Dedifferentiated amniotic fluid mesenchymal stem cell (primary cell): Measurements from ENCODE around the gene FNDC3A.

Source experiments
- DNase-seq: peaks from one replicate; pipeline ENCODE4 v3.0.0-alpha.2; 2016; ENCODE audit errors: extremely low spot score

The FNDC3A gene

GRCh38 chr13:49251326-49251725 is 275.6 kb downstream of the FNDC3A start:
- DNase-seq: no peak

DNA sequence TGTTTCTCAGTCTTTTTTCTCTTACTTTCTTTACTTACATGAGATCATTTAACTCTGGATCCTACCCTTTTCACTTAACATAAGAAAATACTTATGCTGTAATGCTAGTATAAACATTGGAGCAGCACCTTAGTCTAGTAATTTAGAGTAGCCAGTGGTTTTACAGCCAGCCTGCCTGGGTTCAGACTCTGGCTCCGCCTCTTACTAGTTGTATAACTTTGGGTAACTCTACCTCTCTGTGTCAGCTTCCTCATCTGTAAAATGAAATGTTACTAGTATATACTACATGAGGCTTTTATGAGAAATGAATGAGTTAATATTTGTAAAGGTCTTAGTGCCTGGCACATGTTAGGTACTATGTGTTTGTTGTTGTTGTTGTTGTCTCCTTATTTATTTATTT is 277.6 kb downstream of the FNDC3A start:
- DNase-seq: no peak

- DNase-seq: no peak
These were observed 278.3 kb downstream of the FNDC3A start for GRCh38 chr13:49254007-49254406.

DNA sequence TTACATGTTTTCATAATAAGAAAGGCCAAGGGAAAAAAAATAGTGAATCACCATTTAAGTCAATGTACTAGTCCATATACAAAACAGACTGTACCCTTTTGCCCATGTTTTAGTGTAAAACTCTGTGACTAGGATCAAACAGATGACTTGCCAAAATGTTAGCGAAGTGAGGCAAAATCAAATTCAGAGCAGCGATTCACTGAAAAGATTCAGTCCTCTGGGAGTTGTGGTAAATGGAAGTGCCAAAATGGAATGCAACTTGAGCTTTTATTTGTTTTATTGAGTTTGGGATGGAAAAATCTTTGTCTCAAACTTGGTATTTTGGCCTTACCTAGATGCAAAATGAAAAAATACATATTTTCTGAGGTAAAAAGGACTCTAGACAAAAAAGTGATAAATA is 281.1 kb downstream of the FNDC3A start:
- peak; percentile 22 for DNase-seq

DNA sequence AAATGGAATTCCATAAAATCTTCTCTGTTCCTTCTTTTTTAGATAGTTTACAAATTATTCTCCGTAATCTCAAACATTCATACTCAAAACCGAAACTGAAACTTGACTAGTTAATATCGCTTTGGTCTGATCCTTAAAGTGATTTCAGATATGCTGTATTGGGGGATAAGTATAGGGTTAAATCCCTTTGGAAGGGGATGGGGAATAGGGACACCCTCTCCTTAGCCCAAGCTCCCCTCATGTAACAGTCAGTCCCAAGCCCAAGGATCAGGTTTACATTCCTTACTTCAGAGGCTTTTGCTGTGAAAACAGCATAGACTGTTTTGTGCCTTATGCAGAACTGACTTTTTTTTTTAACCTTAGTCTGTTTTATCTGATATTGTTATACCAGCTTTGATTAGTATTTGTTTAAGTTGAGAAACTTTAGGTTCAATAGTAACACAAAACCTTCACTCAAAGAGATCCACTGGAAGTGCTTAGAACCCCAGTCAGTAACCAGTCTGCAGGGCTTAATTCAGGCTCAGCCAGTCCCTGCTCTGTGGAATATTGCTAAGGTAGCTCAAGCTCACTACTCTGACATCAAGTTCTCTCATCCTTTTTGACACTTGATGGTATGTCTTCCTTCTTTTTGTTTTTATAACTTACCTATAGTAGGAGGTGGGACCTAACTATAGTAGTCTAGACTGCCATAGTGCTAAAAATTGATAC is 282.5 kb downstream of the FNDC3A start:
- DNase-seq: no peak
